ENCODE measurements around the gene KCTD18. TPM values are rescaled to one million over a fixed set of nuclear protein-coding genes. Genes with fewer than 3 reads are reported as not detected.

The KCTD18 gene
- total and polyA plus RNA-seq, 2 donors from 2014 or later = 8.5 to 12.6 TPM

- FAIRE-seq = no peak
Measured at GRCh38 chr2:200444530-200444929, 65.3 kb downstream of the KCTD18 start.

GRCh38 chr2:200443916-200444315 lies 66.0 kb downstream of the KCTD18 start:
- intact Hi-C loops (cut with DNase I) = no loop called here
- Histone ChIP-seq H3K4me3 (ENCODE audit: low read length in 3 of 3) (no peak overlapping the region), H3K36me3 (ENCODE audit: control insufficient read depth in 2 of 3, insufficient read depth in 3 of 3, low read length in 3 of 3) (peaks cover 0 to 8% (median 7%) of the 10 kb centered on the region in 3 donors), H3K27me3 (ENCODE audit: control insufficient read depth, insufficient read depth, low read length) (no peaks in the 10 kb centered on the region), H3K9ac (ENCODE audit: low read length in 3 of 3) (no peak overlapping the region), H3K4me1 (ENCODE audit: control insufficient read depth in 2 of 3, insufficient read depth in 2 of 3, low read depth in 1 of 3, low read length in 3 of 3) (no peaks in the 10 kb centered on the region), H3K27ac (ENCODE audit: low read depth in 2 of 2, low read length in 2 of 2) (no peak overlapping the region), H3K9me3 (ENCODE audit: control insufficient read depth in 2 of 3, insufficient read depth in 1 of 3, low read length in 3 of 3) (no peaks in the 10 kb centered on the region)
- TF ChIP-seq, protein P1, sequence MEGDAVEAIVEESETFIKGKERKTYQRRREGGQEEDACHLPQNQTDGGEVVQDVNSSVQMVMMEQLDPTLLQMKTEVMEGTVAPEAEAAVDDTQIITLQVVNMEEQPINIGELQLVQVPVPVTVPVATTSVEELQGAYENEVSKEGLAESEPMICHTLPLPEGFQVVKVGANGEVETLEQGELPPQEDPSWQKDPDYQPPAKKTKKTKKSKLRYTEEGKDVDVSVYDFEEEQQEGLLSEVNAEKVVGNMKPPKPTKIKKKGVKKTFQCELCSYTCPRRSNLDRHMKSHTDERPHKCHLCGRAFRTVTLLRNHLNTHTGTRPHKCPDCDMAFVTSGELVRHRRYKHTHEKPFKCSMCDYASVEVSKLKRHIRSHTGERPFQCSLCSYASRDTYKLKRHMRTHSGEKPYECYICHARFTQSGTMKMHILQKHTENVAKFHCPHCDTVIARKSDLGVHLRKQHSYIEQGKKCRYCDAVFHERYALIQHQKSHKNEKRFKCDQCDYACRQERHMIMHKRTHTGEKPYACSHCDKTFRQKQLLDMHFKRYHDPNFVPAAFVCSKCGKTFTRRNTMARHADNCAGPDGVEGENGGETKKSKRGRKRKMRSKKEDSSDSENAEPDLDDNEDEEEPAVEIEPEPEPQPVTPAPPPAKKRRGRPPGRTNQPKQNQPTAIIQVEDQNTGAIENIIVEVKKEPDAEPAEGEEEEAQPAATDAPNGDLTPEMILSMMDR (IDR thresholded peaks at IDR 0.05; ENCODE audit: borderline replicate concordance, extremely low read depth, insufficient read depth) = no peak
- FAIRE-seq (no peak), DNase-seq (peak in 1 of 5 donors; percentile 57)

More at GRCh38 chr2:200444530-200444929, 65.3 kb downstream of the KCTD18 start:
- H3K4me1 ChIP-seq (ENCODE audit: control insufficient read depth in 2 of 3, insufficient read depth in 2 of 3, low read depth in 1 of 3, low read length in 3 of 3) = no peaks in the 10 kb centered on the region
- H3K36me3 ChIP-seq (ENCODE audit: control insufficient read depth in 2 of 3, insufficient read depth in 3 of 3, low read length in 3 of 3) = peaks cover 0 to 8% (median 7%) of the 10 kb centered on the region in 3 donors
- no peak for DNase-seq
- TF ChIP-seq, protein P1 (IDR thresholded peaks at IDR 0.05; ENCODE audit: borderline replicate concordance, extremely low read depth, insufficient read depth) = no peak
- no peaks in the 10 kb centered on the region for H3K9me3 ChIP-seq (ENCODE audit: control insufficient read depth in 2 of 3, insufficient read depth in 1 of 3, low read length in 3 of 3)
- intact Hi-C loops (cut with DNase I) = no loop called here
- H3K27me3 ChIP-seq (ENCODE audit: control insufficient read depth, insufficient read depth, low read length) = no peaks in the 10 kb centered on the region
- H3K9ac ChIP-seq (ENCODE audit: low read length in 3 of 3) = no peak overlapping the region
- H3K4me3 ChIP-seq (ENCODE audit: low read length in 3 of 3) = no peak overlapping the region
- H3K27ac ChIP-seq (ENCODE audit: low read depth in 2 of 2, low read length in 2 of 2) = no peak overlapping the region

DNA sequence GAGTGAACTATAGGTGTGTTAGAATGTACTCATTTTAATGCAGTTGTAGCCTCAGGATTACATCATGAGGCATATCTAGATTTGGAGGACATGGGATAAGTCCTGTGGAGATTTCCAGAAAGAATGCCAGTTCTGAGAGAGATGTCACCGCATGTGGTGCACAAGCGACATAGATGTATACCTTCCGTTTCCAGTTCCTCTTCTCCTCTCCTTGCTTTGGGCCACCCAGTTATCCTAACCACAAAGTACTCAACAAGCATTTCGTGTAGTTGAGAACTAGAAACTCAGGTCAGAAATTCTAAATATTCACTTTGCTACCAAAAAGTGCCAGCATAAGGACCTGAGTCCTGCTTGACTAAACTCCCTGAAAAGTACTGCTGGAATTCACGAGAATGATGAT lies 66.5 kb downstream of the KCTD18 start:
- intact Hi-C loops (cut with DNase I) = no loop called here
- DNase-seq (no peak), FAIRE-seq (no peak)
- TF ChIP-seq, protein P1 (IDR thresholded peaks at IDR 0.05; ENCODE audit: borderline replicate concordance, extremely low read depth, insufficient read depth) = no peak
- no peak overlapping the region for H3K4me3 ChIP-seq (ENCODE audit: low read length in 3 of 3)
- H3K27ac ChIP-seq (ENCODE audit: low read depth in 2 of 2, low read length in 2 of 2) = no peak overlapping the region
- no peaks in the 10 kb centered on the region for H3K4me1 ChIP-seq (ENCODE audit: control insufficient read depth in 2 of 3, insufficient read depth in 2 of 3, low read depth in 1 of 3, low read length in 3 of 3)
- no peak overlapping the region for H3K9ac ChIP-seq (ENCODE audit: low read length in 3 of 3)
- peaks cover 0 to 8% (median 7%) of the 10 kb centered on the region in 3 donors for H3K36me3 ChIP-seq (ENCODE audit: control insufficient read depth in 2 of 3, insufficient read depth in 3 of 3, low read length in 3 of 3)
- no peaks in the 10 kb centered on the region for H3K9me3 ChIP-seq (ENCODE audit: control insufficient read depth in 2 of 3, insufficient read depth in 1 of 3, low read length in 3 of 3)
- H3K27me3 ChIP-seq (ENCODE audit: control insufficient read depth, insufficient read depth, low read length) = no peaks in the 10 kb centered on the region

DNA sequence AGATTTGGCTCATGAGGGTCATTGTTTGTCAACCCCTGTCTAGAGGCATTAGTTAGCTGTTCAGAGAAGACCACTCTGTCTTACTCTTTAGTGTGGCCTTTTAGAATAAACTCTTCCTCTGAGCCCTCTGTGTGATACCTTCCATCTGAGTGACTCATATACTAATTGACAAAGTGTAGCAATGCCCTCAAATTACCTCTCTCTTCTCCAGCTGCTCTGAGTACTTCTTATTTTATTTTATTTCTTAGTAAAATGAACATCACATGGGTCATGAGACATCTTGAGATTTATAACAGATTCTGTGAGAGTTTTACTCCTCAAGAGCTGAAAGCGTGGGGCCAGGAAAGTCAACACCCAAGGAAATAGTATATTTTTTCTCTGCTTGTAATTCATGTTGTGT lies 67.4 kb downstream of the KCTD18 start:
- Histone ChIP-seq H3K9ac (ENCODE audit: low read length in 3 of 3) (no peak overlapping the region), H3K9me3 (ENCODE audit: control insufficient read depth in 2 of 3, insufficient read depth in 1 of 3, low read length in 3 of 3) (no peaks in the 10 kb centered on the region), H3K27me3 (ENCODE audit: control insufficient read depth, insufficient read depth, low read length) (no peaks in the 10 kb centered on the region), H3K36me3 (ENCODE audit: control insufficient read depth in 2 of 3, insufficient read depth in 3 of 3, low read length in 3 of 3) (peaks cover 0 to 8% (median 7%) of the 10 kb centered on the region in 3 donors), H3K4me3 (ENCODE audit: low read length in 3 of 3) (no peak overlapping the region), H3K4me1 (ENCODE audit: control insufficient read depth in 2 of 3, insufficient read depth in 2 of 3, low read depth in 1 of 3, low read length in 3 of 3) (no peaks in the 10 kb centered on the region), H3K27ac (ENCODE audit: low read depth in 2 of 2, low read length in 2 of 2) (no peak overlapping the region)
- DNase-seq (peak in 1 of 5 donors; percentile 25), FAIRE-seq (no peak)
- intact Hi-C loops (cut with DNase I) = no loop called here
- TF ChIP-seq, protein P1 (IDR thresholded peaks at IDR 0.05; ENCODE audit: borderline replicate concordance, extremely low read depth, insufficient read depth) = no peak
